Upper lobe of right lung (tissue), 1 donor: Measurements from ENCODE around the gene WBP1. TPM values are rescaled to one million over a fixed set of nuclear protein-coding genes. Genes with fewer than 3 reads are reported as not detected.
"Not testable (repeated sequence)": the region's sequence is repeated elsewhere in the genome, so short reads cannot be mapped to it uniquely, and the experiment has no call there.

Experiments
- ATAC-seq: fragments of 200-7000 bp; cut with Tn5 transposase; one replicate; pipeline ENCODE4 v1.9.1; 2020; ENCODE audit warnings: mild to moderate bottlenecking, moderate library complexity
- DNase-seq: peaks from one replicate; pipeline ENCODE4 v3.0.0-alpha.2; 2020
- H3K27ac ChIP-seq: fragments of 200-600 bp; one replicate; pipeline ENCODE4 v1.8.0; 2022
- H3K27me3 ChIP-seq: fragments of 200-600 bp; one replicate; pipeline ENCODE4 v1.8.0; 2022; ENCODE audit warnings: mild to moderate bottlenecking
- H3K36me3 ChIP-seq: fragments of 200-600 bp; one replicate; pipeline ENCODE4 v1.8.0; 2022
- H3K4me1 ChIP-seq: fragments of 200-600 bp; one replicate; pipeline ENCODE4 v1.8.0; 2022
- H3K4me3 ChIP-seq: fragments of 200-600 bp; one replicate; pipeline ENCODE4 v1.8.0; 2022; ENCODE audit warnings: mild to moderate bottlenecking
- H3K9me3 ChIP-seq: fragments of 200-600 bp; one replicate; pipeline ENCODE4 v1.8.0; 2022
- CTCF ChIP-seq: fragments of 200-600 bp; IDR thresholded peaks from one replicate; pipeline ENCODE4 v1.8.0; 2022; ENCODE audit warnings: antibody characterized with exemption
- intact Hi-C: fragments of 100-400 bp; cut with DNase I; formaldehyde crosslinking; loops from one replicate; pipeline ENCODE4 v1.11.0; 2022
- total RNA-seq: library from RNA; stranded (reverse); fragmentation: NEBNext Ultra II Directional; extraction: Animal tissue kit (Norgen Biotek cat#: 25700); gene quantifications from one replicate; pipeline ENCODE4 v1.2.1, GENCODE V29; 2021
- donor health status: DM: no; HTN: yes; CAD: no; lungs with severe emphysema.

WBP1 gene
- total RNA-seq, 1 donor from 2014 or later, result 57.5 TPM

DNA sequence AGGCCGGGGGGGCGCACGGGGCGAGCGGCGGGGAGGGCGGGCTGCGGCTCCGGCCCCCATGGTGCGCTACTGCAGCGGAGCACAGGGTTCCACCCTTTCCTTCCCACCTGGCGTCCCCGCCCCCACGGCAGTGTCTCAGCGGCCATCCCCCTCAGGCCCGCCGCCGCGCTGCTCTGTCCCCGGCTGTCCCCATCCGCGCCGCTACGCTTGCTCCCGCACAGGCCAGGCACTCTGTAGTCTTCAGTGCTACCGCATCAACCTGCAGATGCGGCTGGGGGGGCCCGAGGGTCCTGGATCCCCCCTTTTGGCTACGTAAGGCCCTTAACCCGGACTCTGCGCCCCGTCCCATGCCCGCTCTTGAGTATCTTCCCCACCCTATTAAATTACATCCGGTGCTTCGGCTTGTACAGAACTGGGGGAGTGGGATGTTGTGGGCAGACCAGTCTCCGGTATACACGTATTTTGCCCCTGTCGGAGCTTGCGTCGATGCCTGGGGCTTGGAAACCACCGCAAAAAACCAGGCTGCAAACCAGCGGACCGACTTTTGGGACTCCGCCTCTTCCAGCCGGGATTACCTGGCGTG lies 598 bp upstream of the WBP1 start:
- TF ChIP-seq CTCF, result no peak
- peak overlapping the region; percentile 97 for H3K27ac ChIP-seq
- DNase-seq (peak; percentile 87), ATAC-seq (peak; percentile 43)
- peaks cover 33% of the 10 kb centered on the region for H3K4me1 ChIP-seq
- H3K4me3 ChIP-seq, result peak overlapping the region; percentile 90
- intact Hi-C loops, result no loop called here
- peaks cover 17% of the 10 kb centered on the region for H3K36me3 ChIP-seq
- H3K9me3 ChIP-seq, result no peaks in the 10 kb centered on the region
- no peaks in the 10 kb centered on the region for H3K27me3 ChIP-seq

DNA sequence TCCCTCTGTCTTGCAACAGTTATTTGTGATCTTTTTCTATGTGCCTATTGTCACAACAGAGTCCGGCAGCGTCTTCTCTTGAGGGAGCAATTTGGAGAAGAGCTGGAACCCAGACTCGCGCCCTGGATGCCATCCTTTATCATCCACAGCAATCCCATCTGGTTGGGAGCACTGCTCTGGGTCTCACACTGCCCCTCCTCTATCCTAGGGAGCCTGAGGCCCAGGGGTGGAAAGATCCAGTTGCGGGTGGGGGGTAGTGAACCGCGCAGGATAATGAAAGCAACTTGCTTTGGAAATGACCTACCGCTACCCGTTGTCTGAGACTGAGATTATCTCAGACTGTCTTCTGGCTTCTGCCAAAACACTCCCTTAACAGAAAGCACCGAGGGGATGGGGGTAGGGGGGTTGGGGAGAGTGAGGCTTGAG lies 713 bp downstream of the WBP1 start:
- intact Hi-C loops, result no loop called here
- no peak for ATAC-seq
- H3K36me3 ChIP-seq, result peaks cover 22% of the 10 kb centered on the region
- no peak for DNase-seq
- peak overlapping the region; percentile 90 for H3K4me3 ChIP-seq
- TF ChIP-seq CTCF, result no peak
- H3K27me3 ChIP-seq, result no peaks in the 10 kb centered on the region
- H3K4me1 ChIP-seq, result peaks cover 35% of the 10 kb centered on the region
- H3K9me3 ChIP-seq, result no peaks in the 10 kb centered on the region
- H3K27ac ChIP-seq, result peak overlapping the region; percentile 80

DNA sequence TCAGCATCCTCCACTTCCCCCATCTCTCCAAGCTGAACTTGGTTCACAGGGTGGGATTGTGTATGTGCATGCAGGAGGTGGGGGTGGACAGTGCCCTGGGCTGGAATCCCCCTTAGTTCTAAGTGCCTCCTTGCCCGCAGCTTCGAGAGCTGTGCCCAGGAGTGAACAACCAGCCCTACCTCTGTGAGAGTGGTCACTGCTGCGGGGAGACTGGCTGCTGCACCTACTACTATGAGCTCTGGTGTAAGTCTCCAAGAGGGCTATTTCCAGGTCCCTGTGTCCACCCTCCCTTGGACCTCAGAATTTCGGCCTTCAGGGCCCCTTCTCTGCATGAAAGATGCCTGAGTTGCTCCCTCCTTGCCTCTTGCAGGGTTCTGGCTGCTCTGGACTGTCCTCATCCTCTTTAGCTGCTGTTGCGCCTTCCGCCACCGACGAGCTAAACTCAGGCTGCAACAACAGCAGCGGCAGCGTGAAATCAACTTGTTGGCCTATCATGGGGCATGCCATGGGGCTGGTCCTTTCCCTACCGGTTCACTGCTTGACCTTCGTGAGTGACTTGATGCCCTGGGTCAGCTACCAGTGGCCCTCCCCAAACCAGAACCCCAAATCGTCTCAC lies 1.4 kb downstream of the WBP1 start:
- H3K36me3 ChIP-seq, result peaks cover 22% of the 10 kb centered on the region
- DNase-seq, intact Hi-C loops, H3K9me3 ChIP-seq, H3K27me3 ChIP-seq, ATAC-seq, H3K27ac ChIP-seq: not testable (repeated sequence)
- peak overlapping the region; percentile 90 for H3K4me3 ChIP-seq
- H3K4me1 ChIP-seq, result peaks cover 39% of the 10 kb centered on the region

DNA sequence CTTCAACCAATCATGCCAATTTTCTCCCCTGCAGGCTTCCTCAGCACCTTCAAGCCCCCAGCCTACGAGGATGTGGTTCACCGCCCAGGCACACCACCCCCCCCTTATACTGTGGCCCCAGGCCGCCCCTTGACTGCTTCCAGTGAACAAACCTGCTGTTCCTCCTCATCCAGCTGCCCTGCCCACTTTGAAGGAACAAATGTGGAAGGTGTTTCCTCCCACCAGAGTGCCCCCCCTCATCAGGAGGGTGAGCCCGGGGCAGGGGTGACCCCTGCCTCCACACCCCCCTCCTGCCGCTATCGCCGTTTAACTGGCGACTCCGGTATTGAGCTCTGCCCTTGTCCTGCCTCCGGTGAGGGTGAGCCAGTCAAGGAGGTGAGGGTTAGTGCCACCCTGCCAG lies 1.9 kb downstream of the WBP1 start:
- ATAC-seq, DNase-seq, H3K27me3 ChIP-seq, H3K27ac ChIP-seq, H3K9me3 ChIP-seq, H3K4me3 ChIP-seq, intact Hi-C loops: not testable (repeated sequence)
- peaks cover 22% of the 10 kb centered on the region for H3K36me3 ChIP-seq
- H3K4me1 ChIP-seq, result peaks cover 38% of the 10 kb centered on the region

GRCh38 chr2:74461187-74462053 lies 3.2 kb downstream of the WBP1 start:
- H3K27ac ChIP-seq, result no peak overlapping the region
- no peak overlapping the region for H3K4me3 ChIP-seq
- H3K9me3 ChIP-seq, result no peaks in the 10 kb centered on the region
- H3K36me3 ChIP-seq, result peaks cover 22% of the 10 kb centered on the region
- peaks cover 32% of the 10 kb centered on the region for H3K4me1 ChIP-seq
- H3K27me3 ChIP-seq, result no peaks in the 10 kb centered on the region
- intact Hi-C loops, result no loop called here
- ATAC-seq (no peak), DNase-seq (no peak)
- no peak for TF ChIP-seq CTCF

- peaks cover 24% of the 10 kb centered on the region for H3K4me1 ChIP-seq
- H3K27ac ChIP-seq, result no peak overlapping the region
- DNase-seq (no peak), ATAC-seq (no peak)
- no peaks in the 10 kb centered on the region for H3K27me3 ChIP-seq
- H3K4me3 ChIP-seq, result no peak overlapping the region
- peaks cover 22% of the 10 kb centered on the region for H3K36me3 ChIP-seq
- intact Hi-C loops, result no loop called here
- H3K9me3 ChIP-seq, result no peaks in the 10 kb centered on the region
- no peak for TF ChIP-seq CTCF
Measured at GRCh38 chr2:74462054-74462785, 4.0 kb downstream of the WBP1 start.
